SK-N-MC (cell line): ENCODE results near the gene LRRC4C.

ENCODE experiments used
- EZH2 ChIP-seq: fragments of 200-600 bp; sonication (generic); IDR thresholded peaks from one replicate; pipeline ENCODE4 v1.6.1; 2017; ENCODE audit warnings: antibody characterized with exemption
- FOXP2 ChIP-seq: optimal IDR thresholded peaks from 2 replicates; pipeline ENCODE3; 2011; ENCODE audit warnings: mild to moderate bottlenecking, moderate library complexity; ENCODE audit not compliant: insufficient read depth; ENCODE audit errors: extremely low read length, control extremely low read depth
- POLR2AphosphoS5 ChIP-seq: IDR thresholded peaks from 2 replicates; pipeline ENCODE4 v1.6.1; 2012; ENCODE audit warnings: mild to moderate bottlenecking, low read depth, low read length, borderline replicate concordance

GRCh38 chr11:40827116-40827515 is 632.3 kb downstream of the LRRC4C start:
- no peak for TF ChIP-seq EZH2
- no peak for TF ChIP-seq POLR2AphosphoS5
- TF ChIP-seq FOXP2: no peak
